ENCODE measurements around the gene AMZ1. TPM values are rescaled to one million over a fixed set of nuclear protein-coding genes. Genes with fewer than 3 reads are reported as not detected.
"Not testable (repeated sequence)": the region's sequence is repeated elsewhere in the genome, so short reads cannot be mapped to it uniquely, and the experiment has no call there.

AMZ1 gene
- total and polyA plus RNA-seq, 9 donors, result 0.15 to 2.6 (median 0.65) TPM; not detected in 1

- TF ChIP-seq POLR2A (IDR thresholded peaks at IDR 0.05) (no peak), EP300 (IDR thresholded peaks at IDR 0.05) (no peak)
- peaks cover 14% of the 10 kb centered on the region for H3K4me1 ChIP-seq (ENCODE audit: insufficient read depth)
- no peaks in the 10 kb centered on the region for H3K36me3 ChIP-seq
- intact Hi-C loops (cut with DNase I), result loop anchor here in 1 of 4 donors (5.0 kb wide), 1 partner anchor 998 kb away; no protein-coding TSS in a partner anchor
- H3K9me3 ChIP-seq, result no peaks in the 10 kb centered on the region
- H3K27me3 ChIP-seq, result no peaks in the 10 kb centered on the region
- peak overlapping the region; percentile 16 for H3K4me3 ChIP-seq
- peak; percentile 60 to 77 (median 65) for DNase-seq
- WGBS, 3 donors, result 18 to 25% (median 24%) methylated on average over 33 of the region's 33 CpGs
- peak overlapping the region in 1 of 2 donors; percentile 63 for H3K27ac ChIP-seq
Measured at GRCh38 chr7:2734751-2735571, 47.0 kb downstream of the AMZ1 start.

GRCh38 chr7:2735744-2736143, 47.7 kb downstream of the AMZ1 start:
- peak overlapping the region in 1 of 2 donors; percentile 63 for H3K27ac ChIP-seq
- DNase-seq, result peak in 4 of 5 donors; percentile 22 to 42 (median 32)
- H3K36me3 ChIP-seq, result no peaks in the 10 kb centered on the region
- intact Hi-C loops (cut with DNase I), result no loop called here
- 72 to 79% (median 78%) methylated on average over 13 of the region's 13 CpGs for WGBS, 3 donors
- H3K4me3 ChIP-seq, result no peak overlapping the region
- peaks cover 12% of the 10 kb centered on the region for H3K4me1 ChIP-seq (ENCODE audit: insufficient read depth)
- TF ChIP-seq, protein P1, sequence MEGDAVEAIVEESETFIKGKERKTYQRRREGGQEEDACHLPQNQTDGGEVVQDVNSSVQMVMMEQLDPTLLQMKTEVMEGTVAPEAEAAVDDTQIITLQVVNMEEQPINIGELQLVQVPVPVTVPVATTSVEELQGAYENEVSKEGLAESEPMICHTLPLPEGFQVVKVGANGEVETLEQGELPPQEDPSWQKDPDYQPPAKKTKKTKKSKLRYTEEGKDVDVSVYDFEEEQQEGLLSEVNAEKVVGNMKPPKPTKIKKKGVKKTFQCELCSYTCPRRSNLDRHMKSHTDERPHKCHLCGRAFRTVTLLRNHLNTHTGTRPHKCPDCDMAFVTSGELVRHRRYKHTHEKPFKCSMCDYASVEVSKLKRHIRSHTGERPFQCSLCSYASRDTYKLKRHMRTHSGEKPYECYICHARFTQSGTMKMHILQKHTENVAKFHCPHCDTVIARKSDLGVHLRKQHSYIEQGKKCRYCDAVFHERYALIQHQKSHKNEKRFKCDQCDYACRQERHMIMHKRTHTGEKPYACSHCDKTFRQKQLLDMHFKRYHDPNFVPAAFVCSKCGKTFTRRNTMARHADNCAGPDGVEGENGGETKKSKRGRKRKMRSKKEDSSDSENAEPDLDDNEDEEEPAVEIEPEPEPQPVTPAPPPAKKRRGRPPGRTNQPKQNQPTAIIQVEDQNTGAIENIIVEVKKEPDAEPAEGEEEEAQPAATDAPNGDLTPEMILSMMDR (IDR thresholded peaks at IDR 0.05), result no peak
- no peak for TF ChIP-seq EP300 (IDR thresholded peaks at IDR 0.05)
- no peak for TF ChIP-seq POLR2A (IDR thresholded peaks at IDR 0.05)
- H3K9me3 ChIP-seq, result no peaks in the 10 kb centered on the region
- H3K27me3 ChIP-seq, result no peaks in the 10 kb centered on the region

DNA sequence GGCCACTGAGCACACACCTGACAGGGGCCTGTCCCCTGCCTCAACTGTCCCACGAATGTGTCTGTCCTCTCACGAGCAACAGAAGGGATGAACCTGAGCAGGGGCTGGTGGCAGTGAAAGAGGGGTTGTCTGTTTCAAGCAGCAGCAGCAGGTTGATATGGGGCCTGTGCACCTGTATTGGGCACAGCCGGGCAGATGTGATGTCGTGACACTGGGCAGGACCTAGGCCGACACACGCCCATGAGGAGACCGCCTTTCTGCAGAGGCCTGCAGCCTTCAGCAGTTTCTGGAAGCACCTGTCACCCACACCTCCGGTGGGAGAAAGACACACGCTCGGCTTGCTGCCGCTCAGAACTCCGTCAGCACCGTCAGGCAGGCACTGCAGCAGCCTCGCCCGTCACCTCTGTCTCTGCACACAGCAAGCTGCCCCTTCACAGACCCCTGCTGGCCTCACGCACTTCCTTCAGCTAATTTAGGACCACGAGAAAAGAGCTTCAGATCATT, 48.5 kb downstream of the AMZ1 start:
- Histone ChIP-seq H3K4me1 (ENCODE audit: insufficient read depth) (peaks cover 12% of the 10 kb centered on the region), H3K27me3 (no peaks in the 10 kb centered on the region), H3K36me3 (no peaks in the 10 kb centered on the region), H3K27ac (no peak overlapping the region), H3K4me3 (no peak overlapping the region), H3K9me3 (no peaks in the 10 kb centered on the region)
- TF ChIP-seq POLR2A (IDR thresholded peaks at IDR 0.05), result no peak
- no peak for TF ChIP-seq EP300 (IDR thresholded peaks at IDR 0.05)
- TF ChIP-seq, protein P1 (IDR thresholded peaks at IDR 0.05), result no peak
- intact Hi-C loops (cut with DNase I), result no loop called here
- 95 to 98% (median 97%) methylated on average over 17 of the region's 17 CpGs for WGBS, 3 donors
- peak in 4 of 5 donors; percentile 18 to 35 (median 20) for DNase-seq

GRCh38 chr7:2737005-2737743, 49.2 kb downstream of the AMZ1 start:
- H3K27ac ChIP-seq; H3K36me3 ChIP-seq; H3K9me3 ChIP-seq; intact Hi-C loops (cut with DNase I); H3K4me3 ChIP-seq; H3K27me3 ChIP-seq: not testable (repeated sequence)
- WGBS, 3 donors, result 93 to 96% (median 94%) methylated on average over 15 of the region's 15 CpGs
- peak in 2 of 5 donors; percentile 11 to 21 for DNase-seq
- peaks cover 12% of the 10 kb centered on the region for H3K4me1 ChIP-seq (ENCODE audit: insufficient read depth)

- Histone ChIP-seq H3K4me3 (no peak overlapping the region), H3K36me3 (no peaks in the 10 kb centered on the region), H3K27me3 (no peaks in the 10 kb centered on the region), H3K9me3 (no peaks in the 10 kb centered on the region), H3K4me1 (ENCODE audit: insufficient read depth) (peaks cover 12% of the 10 kb centered on the region), H3K27ac (no peak overlapping the region)
- 65 to 81% (median 66%) methylated on average over 18 of the region's 18 CpGs for WGBS, 3 donors
- TF ChIP-seq, protein P1 (IDR thresholded peaks at IDR 0.05), result no peak
- TF ChIP-seq POLR2A (IDR thresholded peaks at IDR 0.05) (no peak), EP300 (IDR thresholded peaks at IDR 0.05) (no peak)
- DNase-seq, result peak in 3 of 5 donors; percentile 20 to 34 (median 23)
- intact Hi-C loops (cut with DNase I), result no loop called here
Measured at GRCh38 chr7:2737771-2738540, 50.0 kb downstream of the AMZ1 start.

Measured in ovary (tissue), 9 donors.